GM21390 (cell line): ENCODE results near the gene PSMD11.

Source experiments
- ATAC-seq: cut with Tn5 transposase; IDR thresholded peaks from one replicate; pipeline ENCODE4 v1.9.1; 2021; ENCODE audit not compliant: unreplicated experiment

Gene PSMD11

DNA sequence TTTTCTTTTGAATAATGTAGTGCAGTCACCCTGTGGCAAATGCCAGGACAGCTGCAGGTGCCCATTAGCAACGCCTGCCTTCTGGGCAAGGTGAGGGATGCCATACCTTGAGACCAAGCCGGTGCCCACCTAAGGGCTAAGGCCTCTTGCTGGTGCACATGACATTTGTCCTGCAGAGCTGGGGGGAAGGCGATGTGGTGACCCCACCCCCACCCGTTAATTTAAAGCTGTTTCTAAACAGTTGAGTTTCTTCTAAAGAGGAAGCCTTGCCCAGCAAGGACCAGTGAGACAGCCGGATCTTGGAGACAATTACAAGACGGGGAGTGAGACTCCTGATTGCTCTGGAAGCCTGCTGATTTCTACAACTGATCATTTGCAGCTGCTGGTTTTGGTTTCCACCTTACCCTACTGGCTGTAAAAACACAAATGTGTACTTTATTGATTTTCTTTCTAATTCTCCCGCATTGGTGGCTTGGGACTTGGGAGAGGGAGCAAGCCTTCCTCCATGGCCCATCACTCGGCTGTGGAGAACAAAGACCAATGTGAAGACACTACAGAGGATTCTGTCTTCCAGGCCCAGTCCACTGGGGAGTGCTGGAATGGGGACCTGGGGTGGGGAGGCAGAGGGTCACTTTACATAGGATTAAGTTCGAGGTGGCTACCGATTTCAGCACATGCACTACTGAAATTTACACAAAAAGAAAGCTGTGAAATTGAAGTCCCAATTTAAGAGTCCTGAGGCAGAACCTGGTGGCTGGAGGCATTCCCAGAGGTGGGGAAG lies 45.2 kb downstream of the PSMD11 start:
- ATAC-seq, result no peak

DNA sequence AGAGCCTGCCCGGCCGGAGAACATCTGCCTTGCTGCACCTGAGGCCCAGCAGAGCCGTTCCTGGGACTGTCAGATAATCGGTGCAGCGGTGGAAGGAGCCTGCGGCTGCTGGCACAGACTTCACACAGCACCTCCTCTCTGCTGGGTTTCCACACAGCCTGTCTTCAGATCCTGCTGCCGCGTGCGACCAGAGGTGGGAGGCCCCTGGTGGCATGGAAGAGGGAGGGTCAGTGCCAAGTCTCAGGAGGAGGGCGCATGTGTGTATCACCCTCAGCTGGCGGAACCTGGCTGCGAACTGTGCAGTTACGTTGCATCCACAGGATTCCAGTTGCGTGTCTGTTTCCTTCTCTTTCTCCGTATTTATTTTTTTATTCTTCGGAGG lies 45.8 kb downstream of the PSMD11 start:
- no peak for ATAC-seq

DNA sequence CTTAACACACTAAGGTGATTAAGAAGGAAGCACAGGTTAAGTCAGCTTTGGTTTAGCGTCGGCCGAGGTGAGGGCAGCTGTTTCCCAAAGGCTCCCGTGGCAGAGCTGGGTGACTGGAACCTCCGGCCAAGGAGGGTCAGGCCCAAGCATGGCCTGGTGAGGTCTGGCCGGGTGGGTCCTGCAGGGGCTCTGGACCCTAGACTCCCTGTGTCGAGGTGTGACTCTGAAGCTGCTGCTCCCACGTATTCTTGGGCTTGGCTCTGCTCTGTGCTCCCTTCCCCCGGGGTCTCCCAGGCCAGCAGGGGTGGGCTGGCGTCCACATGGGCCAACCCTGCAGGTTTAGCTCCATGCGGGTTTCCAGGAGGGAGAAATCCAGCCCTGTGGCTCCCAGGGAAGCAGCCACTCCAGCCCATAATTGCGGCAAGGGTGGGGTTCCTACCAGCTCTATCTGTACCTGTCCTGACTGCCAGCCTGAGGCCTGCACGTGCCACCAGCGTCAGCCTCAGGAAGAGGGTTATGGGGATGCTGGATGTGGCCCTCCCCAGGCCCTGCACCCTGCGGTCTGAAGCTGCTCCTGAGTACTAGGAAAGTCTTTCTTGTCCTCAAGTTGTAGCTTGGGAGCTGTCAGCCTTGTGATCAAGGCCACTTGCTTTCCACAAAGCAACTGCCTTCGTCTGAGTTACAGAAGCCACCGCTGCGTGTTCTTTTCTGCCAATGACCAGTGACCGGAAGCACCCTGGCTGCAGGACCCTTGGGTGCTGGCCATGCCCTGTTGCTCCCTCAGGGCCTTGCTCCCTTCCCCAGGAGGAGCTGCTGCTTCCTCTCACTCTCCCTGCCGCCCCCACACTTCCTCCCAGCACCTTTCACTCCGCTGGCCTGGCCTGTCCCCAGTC lies 47.3 kb downstream of the PSMD11 start:
- no peak for ATAC-seq

GRCh38 chr17:32492264-32492589 lies 47.9 kb downstream of the PSMD11 start:
- no peak for ATAC-seq

GRCh38 chr17:32492648-32493289 lies 48.5 kb downstream of the PSMD11 start:
- no peak for ATAC-seq

DNA sequence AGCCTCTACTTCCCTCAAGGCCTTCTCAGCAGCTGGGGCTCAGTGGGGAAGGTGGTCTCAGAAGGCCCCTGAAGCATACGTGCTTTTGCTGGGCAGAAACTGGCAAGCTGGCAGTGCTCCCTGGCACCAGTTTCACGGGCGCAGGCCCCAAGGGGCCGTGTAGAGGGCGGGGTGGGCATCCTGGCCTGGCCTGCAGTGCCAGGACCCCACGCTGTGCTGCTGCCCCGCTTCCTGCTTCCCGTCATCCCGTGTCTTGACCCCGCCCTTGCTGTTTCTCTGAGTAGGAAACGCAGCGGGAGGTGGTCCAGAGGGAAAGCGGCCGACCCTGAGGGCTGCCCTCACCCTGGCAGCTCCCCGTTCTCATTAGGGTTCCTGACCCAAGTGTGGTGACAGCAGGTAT lies 49.3 kb downstream of the PSMD11 start:
- ATAC-seq, result no peak

- ATAC-seq, result no peak
These were observed 49.7 kb downstream of the PSMD11 start for GRCh38 chr17:32493976-32494513.

DNA sequence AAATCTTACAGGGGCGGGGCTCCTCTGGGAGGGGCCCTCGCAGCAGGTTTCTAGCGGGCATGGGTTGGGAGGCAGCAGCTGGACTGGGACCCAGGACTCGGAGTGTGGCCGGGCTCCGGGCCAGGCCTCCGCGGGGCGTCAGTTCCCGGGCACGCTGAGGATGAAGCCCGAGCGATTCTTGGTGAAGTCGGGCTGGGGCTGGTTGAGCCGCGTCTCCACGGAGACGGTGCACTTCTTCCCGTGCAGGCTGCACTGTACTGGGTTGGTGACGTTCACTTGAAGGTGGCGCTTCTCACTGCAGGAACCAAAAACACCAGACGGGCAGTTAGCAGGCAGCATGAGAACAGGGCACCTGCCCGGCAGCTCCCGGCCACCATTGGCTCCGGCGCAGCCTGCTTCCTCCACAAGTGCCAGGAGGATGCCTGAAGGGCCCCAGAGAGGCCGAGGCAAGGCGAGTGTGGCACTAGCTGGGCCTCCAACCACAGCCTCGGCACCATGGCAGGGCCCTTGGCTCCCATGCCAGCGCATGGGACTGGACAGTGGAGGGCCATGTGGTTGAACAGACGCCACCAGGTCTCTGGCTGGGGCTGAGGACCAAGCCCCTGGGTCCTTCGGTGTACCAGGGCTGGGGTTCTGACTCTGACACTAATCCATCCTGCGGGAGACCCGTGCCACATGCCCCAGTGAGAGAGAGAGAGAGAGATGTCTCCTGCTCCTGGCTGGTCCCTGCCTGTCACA lies 50.5 kb downstream of the PSMD11 start:
- ATAC-seq, result no peak

- no peak for ATAC-seq
These were observed 51.3 kb downstream of the PSMD11 start for GRCh38 chr17:32495359-32496231.

DNA sequence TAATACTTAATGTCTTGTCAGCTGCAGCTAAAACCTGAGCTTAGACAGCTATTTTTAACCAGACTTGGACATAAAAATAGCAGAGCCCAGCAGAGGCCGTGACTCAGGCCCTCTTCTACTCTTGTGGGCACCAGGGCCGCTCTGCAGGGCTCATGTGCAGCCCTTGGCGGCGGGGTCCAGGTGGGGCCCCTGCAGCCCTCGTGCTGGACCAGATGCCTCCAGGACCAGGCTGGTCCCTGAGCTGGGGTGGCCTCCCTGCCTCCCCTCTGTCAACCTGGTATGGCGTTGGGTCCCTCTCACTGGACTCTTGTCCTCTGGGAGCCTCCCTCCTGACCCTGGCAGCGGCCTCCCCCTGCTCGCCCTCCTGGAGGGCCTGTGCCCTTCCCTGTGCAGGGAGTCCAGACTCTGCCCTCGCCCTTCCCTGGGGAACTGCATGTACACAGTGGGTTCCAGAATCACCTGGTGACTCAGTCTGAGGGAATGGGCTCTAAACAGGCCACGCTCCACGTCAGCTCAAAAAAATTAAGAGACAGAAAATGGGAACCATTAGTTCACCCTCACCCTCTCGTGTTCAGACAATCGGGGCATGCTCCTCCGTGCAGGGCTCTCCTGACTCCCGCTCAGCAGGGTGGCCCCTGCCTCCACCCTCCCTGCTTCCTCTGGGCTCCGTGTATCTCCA lies 52.2 kb downstream of the PSMD11 start:
- no peak for ATAC-seq

GRCh38 chr17:32497431-32498205 lies 53.3 kb downstream of the PSMD11 start:
- ATAC-seq, result no peak

DNA sequence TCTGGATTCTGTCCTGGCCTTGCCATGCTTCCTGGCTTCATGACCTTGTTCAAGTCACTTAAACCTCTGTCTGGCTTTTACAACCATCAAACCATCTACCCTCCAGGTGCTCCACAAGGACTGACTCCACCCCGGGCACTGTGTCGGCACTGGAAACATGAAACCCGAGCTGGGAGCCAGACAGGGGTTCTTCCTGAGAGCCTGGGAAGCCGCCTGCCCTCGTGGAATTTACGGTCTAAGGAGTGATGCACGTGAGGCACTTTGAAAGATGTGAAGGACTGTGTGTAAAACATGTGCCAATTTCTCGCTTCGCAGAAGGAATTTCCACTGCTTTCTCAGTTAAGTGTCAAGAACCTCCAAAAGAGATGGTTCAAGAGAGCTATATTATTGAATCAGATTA lies 54.1 kb downstream of the PSMD11 start:
- no peak for ATAC-seq

- no peak for ATAC-seq
These were observed 57.7 kb downstream of the PSMD11 start for GRCh38 chr17:32502013-32502412.

- no peak for ATAC-seq
These were observed 58.4 kb downstream of the PSMD11 start for GRCh38 chr17:32502710-32503109.

GRCh38 chr17:32503251-32504165 lies 59.2 kb downstream of the PSMD11 start:
- peak; percentile 90 for ATAC-seq

DNA sequence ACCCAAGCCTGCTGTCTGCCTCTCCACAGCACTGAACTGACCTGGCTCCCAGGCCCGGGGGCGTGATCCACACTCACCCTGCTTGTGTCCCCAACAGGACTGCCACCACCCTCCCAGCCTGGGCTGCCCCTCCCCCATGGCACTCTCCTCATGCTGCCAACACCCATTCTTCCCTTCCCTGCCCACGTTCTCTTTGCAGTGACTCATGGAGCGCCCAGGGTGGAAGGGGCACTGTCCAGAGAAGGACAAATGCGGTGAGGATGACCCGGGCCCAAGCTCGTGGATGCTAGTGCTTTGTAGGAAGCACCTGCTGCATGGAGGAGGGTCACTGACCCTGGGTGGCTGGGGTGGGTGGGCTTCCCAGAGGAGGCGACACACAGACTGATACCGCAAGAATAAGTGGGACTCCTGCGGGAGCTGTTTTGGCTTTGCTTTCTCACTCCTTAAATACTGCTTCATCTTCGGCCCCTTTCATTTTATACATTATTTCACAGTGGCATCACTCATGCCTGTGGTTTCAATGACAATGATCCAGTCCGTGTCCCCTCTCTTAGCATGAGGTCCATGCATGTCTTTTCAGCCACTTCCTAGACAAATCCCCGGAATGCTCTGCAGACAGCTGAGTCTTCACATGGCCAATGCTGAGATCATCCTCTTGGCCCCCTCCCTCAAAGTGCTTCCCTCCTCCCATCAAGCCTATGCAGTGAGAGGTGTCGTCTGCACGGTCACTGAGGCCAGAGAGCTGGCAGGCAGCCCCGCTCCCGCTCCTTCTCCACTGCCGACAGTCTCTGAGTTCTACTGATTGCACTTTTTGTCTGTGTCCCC lies 60.1 kb downstream of the PSMD11 start:
- ATAC-seq, result no peak

DNA sequence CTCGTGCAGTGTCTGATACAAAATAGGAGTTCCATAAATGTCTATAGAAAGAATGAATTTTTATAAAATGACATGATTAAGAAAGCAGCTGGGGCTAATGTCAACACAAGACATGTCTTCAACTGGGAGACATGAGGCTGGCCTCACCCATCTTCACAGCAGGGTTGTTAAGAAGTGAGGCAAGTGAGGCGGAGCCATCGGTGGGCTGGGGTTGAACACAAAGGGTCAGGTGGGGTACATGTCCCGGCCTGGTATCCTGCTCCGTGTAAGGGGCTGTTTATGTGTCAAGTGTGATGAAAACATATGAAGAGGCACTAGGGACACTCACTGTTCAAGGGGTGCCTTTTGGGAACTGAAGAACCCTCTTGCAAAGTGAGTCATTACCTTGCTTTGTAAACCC lies 64.6 kb downstream of the PSMD11 start:
- ATAC-seq, result no peak
